HepG2 (cell line): ENCODE data around the gene EFNA3. TPM values are rescaled to one million over a fixed set of nuclear protein-coding genes. Genes with fewer than 3 reads are reported as not detected.

Experiments used
- CBX2 ChIP-seq, 2 experiments: fragments of 200-600 bp in 1 of 2; sonication (generic); formaldehyde crosslinking in 1 of 2; IDR thresholded peaks; 2 replicates each; pipeline versions ENCODE4 v1.7.0 to v1.8.1; 2018 to 2022; ENCODE audit warnings: low read depth in 2 of 2, low read length in 1 of 2, mild to moderate bottlenecking in 1 of 2, missing genetic modification reagents in 1 of 2
- CREB3 ChIP-seq: sonication (generic); formaldehyde crosslinking; IDR thresholded peaks from 2 replicates; pipeline ENCODE4 v1.5.0; 2020; ENCODE audit warnings: missing genetic modification reagents
- DBP ChIP-seq: sonication (generic); formaldehyde crosslinking; IDR thresholded peaks from 2 replicates; pipeline ENCODE4 v1.4.0; 2020; ENCODE audit warnings: missing genetic modification reagents; ENCODE audit errors: not compliant biosample characterization
- DZIP1 ChIP-seq: sonication (generic); formaldehyde crosslinking; IDR thresholded peaks from 2 replicates; pipeline ENCODE4 v1.5.0; 2020; ENCODE audit warnings: mild to moderate bottlenecking, missing genetic modification reagents
- HES4 ChIP-seq: sonication (generic); formaldehyde crosslinking; IDR thresholded peaks from 2 replicates; pipeline ENCODE4 v1.9.0; 2021; ENCODE audit warnings: mild to moderate bottlenecking, missing genetic modification reagents, borderline replicate concordance
- MEF2D ChIP-seq: sonication (generic); formaldehyde crosslinking; IDR thresholded peaks from 2 replicates; pipeline ENCODE4 v1.5.1; 2020; ENCODE audit warnings: mild to moderate bottlenecking, missing genetic modification reagents
- MIXL1 ChIP-seq: IDR thresholded peaks from 2 replicates; pipeline ENCODE4 v1.6.1; 2016
- NCOR1 ChIP-seq: fragments of 200-600 bp; sonication (generic); IDR thresholded peaks from 2 replicates; pipeline ENCODE4 v1.7.0; 2017; ENCODE audit warnings: antibody characterized with exemption, low read length, borderline replicate concordance
- REL ChIP-seq: sonication (generic); formaldehyde crosslinking; conservative IDR thresholded peaks from 2 replicates; pipeline ENCODE4 v1.8.0; 2022; ENCODE audit warnings: mild to moderate bottlenecking, missing genetic modification reagents, moderate library complexity
- XBP1 ChIP-seq: sonication (generic); formaldehyde crosslinking; IDR thresholded peaks from 2 replicates; pipeline ENCODE4 v1.5.0; 2020; ENCODE audit warnings: missing genetic modification reagents
- ZBTB34 ChIP-seq: sonication (generic); formaldehyde crosslinking; IDR thresholded peaks from 2 replicates; pipeline ENCODE4 v1.8.0; 2022; ENCODE audit warnings: mild to moderate bottlenecking, missing genetic modification reagents
- ZFP41 ChIP-seq: sonication (generic); formaldehyde crosslinking; IDR thresholded peaks from 2 replicates; pipeline ENCODE4 v1.4.0; 2020; ENCODE audit warnings: mild to moderate bottlenecking, missing genetic modification reagents, borderline replicate concordance
- ZMAT3 ChIP-seq: sonication (generic); formaldehyde crosslinking; conservative IDR thresholded peaks from 2 replicates; pipeline ENCODE4 v1.7.0; 2021; ENCODE audit warnings: missing genetic modification reagents
- ZNF362 ChIP-seq: sonication (generic); formaldehyde crosslinking; IDR thresholded peaks from 2 replicates; pipeline ENCODE4 v1.4.0; 2020; ENCODE audit warnings: missing genetic modification reagents, mild to moderate bottlenecking, borderline replicate concordance
- ZNF496 ChIP-seq: sonication (generic); formaldehyde crosslinking; IDR thresholded peaks from 2 replicates; pipeline ENCODE4 v1.8.1; 2023; ENCODE audit warnings: mild to moderate bottlenecking, moderate library complexity, missing genetic modification reagents; ENCODE audit not compliant: insufficient replicate concordance
- ZNF569 ChIP-seq: sonication (generic); formaldehyde crosslinking; IDR thresholded peaks from 2 replicates; pipeline ENCODE4 v1.5.0; 2020; ENCODE audit warnings: mild to moderate bottlenecking, missing genetic modification reagents, moderate library complexity, borderline replicate concordance
- ZNF597 ChIP-seq: sonication (generic); formaldehyde crosslinking; IDR thresholded peaks from 2 replicates; pipeline ENCODE4 v1.5.0; 2020; ENCODE audit warnings: missing genetic modification reagents
- ZNF768 ChIP-seq: sonication (generic); formaldehyde crosslinking; IDR thresholded peaks from 2 replicates; pipeline ENCODE4 v1.4.0; 2020; ENCODE audit warnings: missing genetic modification reagents
- ZNF772 ChIP-seq: sonication (generic); formaldehyde crosslinking; IDR thresholded peaks from 2 replicates; pipeline ENCODE4 v1.5.0; 2020; ENCODE audit warnings: mild to moderate bottlenecking, missing genetic modification reagents
- polyA plus RNA-seq, 8 experiments: library from polyadenylated mRNA; depleted of rRNA in 3 of 8; stranded (reverse) in 7 of 8; unstranded in 1 of 8; fragments of >200 nt; fragmentation: Illumina TruSeq in 4 of 8; extraction: Trizol in 4 of 8; gene quantifications; 2 replicates each; pipeline versions ENCODE4 v1.2.1 to v1.2.3, GENCODE V29; 2011 to 2016; ENCODE audit warnings: low read depth in 4 of 8, missing spikeins in 1 of 8, mixed read lengths in 1 of 8; ENCODE audit not compliant: insufficient read depth in 1 of 8
- total RNA-seq, 5 experiments: library from RNA; depleted of rRNA; stranded (reverse); fragments of >200 nt; fragmentation: Illumina TruSeq; extraction: Trizol; gene quantifications; 2 replicates each; pipeline ENCODE4 v1.2.3, GENCODE V29; 2016; ENCODE audit warnings: low read depth in 1 of 5

Gene EFNA3
- total and polyA plus RNA-seq, 2 of the 13 experiments (the other 11 are each of a cell fraction or from before 2014, with no cell fraction given): 1.0 to 5.7 TPM

- TF ChIP-seq ZBTB34: peak; percentile 73
- no peak for TF ChIP-seq ZNF569 (CRISPR knock-in tag)
- no peak for TF ChIP-seq CBX2 (IDR thresholded peaks at IDR 0.05; ENCODE audit: low read depth, low read length)
- TF ChIP-seq CBX2 (CRISPR knock-in tag; IDR thresholded peaks at IDR 0.05; ENCODE audit: low read depth): no peak
- peak; percentile 72 for TF ChIP-seq DBP (CRISPR knock-in tag)
- peak; percentile 36; the same call in 1 of the 2 replicates for TF ChIP-seq NCOR1
- no peak for TF ChIP-seq ZNF496 (CRISPR knock-in tag)
- TF ChIP-seq MEF2D (CRISPR knock-in tag): peak; percentile 57; the same call in 1 of the 2 replicates
- no peak for TF ChIP-seq ZNF597
- TF ChIP-seq CREB3 (CRISPR knock-in tag): 0 out of 2 replicates have a peak, but pooled peaks have one; percentile 87
- TF ChIP-seq DZIP1 (CRISPR knock-in tag): no peak; the same call in 1 of the 2 replicates
- 0 out of 2 replicates have a peak, but pooled peaks have one; percentile 29 for TF ChIP-seq MIXL1 (CRISPR knock-in tag)
- no peak for TF ChIP-seq HES4 (CRISPR knock-in tag)
- no peak for TF ChIP-seq ZMAT3 (CRISPR knock-in tag)
- no peak for TF ChIP-seq ZFP41 (CRISPR knock-in tag)
- TF ChIP-seq XBP1 (CRISPR knock-in tag): peak; percentile 96; the same call in 1 of the 2 replicates
- no peak for TF ChIP-seq ZNF772
- TF ChIP-seq ZNF768: no peak
- TF ChIP-seq ZNF362: no peak
- TF ChIP-seq REL (CRISPR knock-in tag): no peak
These were observed 56.3 kb downstream of the EFNA3 start (continued) for GRCh38 chr1:155134880-155135414.
